Stimulated activated CD4-positive, alpha-beta T cell treated with anti-CD3 and anti-CD28 coated beads, Interleukin-15, amount 100 ng/mL, for 24 hours (primary cell): ENCODE results near the gene OSBPL1A.

ENCODE experiments used
- DNase-seq: peaks from one replicate; pipeline ENCODE4 v3.0.0-alpha.2; 2020

Gene OSBPL1A

GRCh38 chr18:24209558-24209957 lies 188.1 kb downstream of the OSBPL1A start:
- DNase-seq = no peak

- DNase-seq = no peak
These were observed 189.2 kb downstream of the OSBPL1A start for GRCh38 chr18:24208270-24209035.

GRCh38 chr18:24204904-24205303 lies 192.7 kb downstream of the OSBPL1A start:
- no peak for DNase-seq

- DNase-seq = no peak
These were observed 195.6 kb downstream of the OSBPL1A start for GRCh38 chr18:24201699-24202687.

- DNase-seq = no peak
These were observed 196.9 kb downstream of the OSBPL1A start for GRCh38 chr18:24200494-24201290.

- no peak for DNase-seq
These were observed 198.2 kb downstream of the OSBPL1A start for GRCh38 chr18:24199372-24199962.

- DNase-seq = no peak
These were observed 199.2 kb downstream of the OSBPL1A start for GRCh38 chr18:24198461-24198860.

GRCh38 chr18:24197412-24197811 lies 200.2 kb downstream of the OSBPL1A start:
- DNase-seq = no peak

- no peak for DNase-seq
These were observed 200.9 kb downstream of the OSBPL1A start for GRCh38 chr18:24196764-24197163.

GRCh38 chr18:24195296-24196053 lies 202.1 kb downstream of the OSBPL1A start:
- DNase-seq = no peak

- no peak for DNase-seq
These were observed 207.0 kb downstream of the OSBPL1A start for GRCh38 chr18:24190590-24190989.

GRCh38 chr18:24189664-24190346 lies 207.8 kb downstream of the OSBPL1A start:
- DNase-seq = no peak

- no peak for DNase-seq
These were observed 208.6 kb downstream of the OSBPL1A start for GRCh38 chr18:24189007-24189528.

- no peak for DNase-seq
These were observed 209.5 kb downstream of the OSBPL1A start for GRCh38 chr18:24188120-24188519.

GRCh38 chr18:24187689-24188088 lies 209.9 kb downstream of the OSBPL1A start:
- no peak for DNase-seq

- DNase-seq = no peak
These were observed 210.6 kb downstream of the OSBPL1A start for GRCh38 chr18:24187049-24187448.

GRCh38 chr18:24185805-24186204 lies 211.8 kb downstream of the OSBPL1A start:
- no peak for DNase-seq

- DNase-seq = no peak
These were observed 215.8 kb downstream of the OSBPL1A start for GRCh38 chr18:24181806-24182205.

GRCh38 chr18:24180048-24180447 lies 217.6 kb downstream of the OSBPL1A start:
- no peak for DNase-seq

GRCh38 chr18:24177499-24178133 lies 220.0 kb downstream of the OSBPL1A start:
- DNase-seq = no peak
